ENCODE results near the gene ARL15. TPM values are rescaled to one million over a fixed set of nuclear protein-coding genes. Genes with fewer than 3 reads are reported as not detected.

The ARL15 gene
- total and polyA plus RNA-seq, 4 donors, result 5.0 to 24.8 (median 13.3) TPM

- Histone ChIP-seq H3K4me1 (ENCODE audit: control insufficient read depth in 4 of 4, insufficient read depth in 4 of 4, low read length in 3 of 4) (no peaks in the 10 kb centered on the region), H3K4me3 (ENCODE audit: low read depth in 1 of 3, low read length in 3 of 3) (no peak overlapping the region), H3K27ac (ENCODE audit: low read depth in 1 of 2, low read length in 2 of 2) (no peak overlapping the region), H3K9me3 (ENCODE audit: control insufficient read depth in 4 of 4, low read length in 3 of 4) (peaks cover 0 to 9% (median 0%) of the 10 kb centered on the region in 4 donors), H3K36me3 (ENCODE audit: control insufficient read depth in 4 of 4, insufficient read depth in 3 of 4, low read depth in 1 of 4, low read length in 3 of 4) (no peaks in the 10 kb centered on the region), H3K27me3 (ENCODE audit: control insufficient read depth in 4 of 4, insufficient read depth in 4 of 4, low read length in 3 of 4) (no peaks in the 10 kb centered on the region), H3K9ac (ENCODE audit: low read depth in 1 of 2, low read length in 2 of 2) (no peak overlapping the region)
- 95% methylated on average over 2 of the region's 2 CpGs for WGBS
- TF ChIP-seq RAD21 (IDR thresholded peaks at IDR 0.05) (no peak), NR2F2 (IDR thresholded peaks at IDR 0.05) (no peak), HNF4G (IDR thresholded peaks at IDR 0.05) (no peak)
- TF ChIP-seq, protein P1, sequence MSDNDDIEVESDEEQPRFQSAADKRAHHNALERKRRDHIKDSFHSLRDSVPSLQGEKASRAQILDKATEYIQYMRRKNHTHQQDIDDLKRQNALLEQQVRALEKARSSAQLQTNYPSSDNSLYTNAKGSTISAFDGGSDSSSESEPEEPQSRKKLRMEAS (IDR thresholded peaks at IDR 0.05), result no peak
- DNase-seq (ENCODE audit: low spot score), result no peak
Observed at GRCh38 chr5:54341971-54342370, 31.6 kb upstream of the ARL15 start.

GRCh38 chr5:54337523-54337922, 27.1 kb upstream of the ARL15 start:
- 68% methylated on average over 4 of the region's 4 CpGs for WGBS
- no peak overlapping the region for H3K27ac ChIP-seq (ENCODE audit: low read depth in 1 of 2, low read length in 2 of 2)

More at GRCh38 chr5:54337523-54337922, 27.1 kb upstream of the ARL15 start:
- DNase-seq (ENCODE audit: low spot score), result no peak
- Histone ChIP-seq H3K9me3 (ENCODE audit: control insufficient read depth in 4 of 4, low read length in 3 of 4) (peaks cover 0 to 9% (median 1%) of the 10 kb centered on the region in 4 donors), H3K4me3 (ENCODE audit: low read depth in 1 of 3, low read length in 3 of 3) (no peak overlapping the region), H3K36me3 (ENCODE audit: control insufficient read depth in 4 of 4, insufficient read depth in 3 of 4, low read depth in 1 of 4, low read length in 3 of 4) (no peaks in the 10 kb centered on the region), H3K9ac (ENCODE audit: low read depth in 1 of 2, low read length in 2 of 2) (no peak overlapping the region), H3K27me3 (ENCODE audit: control insufficient read depth in 4 of 4, insufficient read depth in 4 of 4, low read length in 3 of 4) (no peaks in the 10 kb centered on the region), H3K4me1 (ENCODE audit: control insufficient read depth in 4 of 4, insufficient read depth in 4 of 4, low read length in 3 of 4) (no peaks in the 10 kb centered on the region)
- no peak for TF ChIP-seq ZBTB33 (IDR thresholded peaks at IDR 0.05)
- TF ChIP-seq GABPA (IDR thresholded peaks at IDR 0.05 in 1 of 2, conservative IDR thresholded peaks at IDR 0.05 in 1 of 2), result no peak
- TF ChIP-seq, protein P2, sequence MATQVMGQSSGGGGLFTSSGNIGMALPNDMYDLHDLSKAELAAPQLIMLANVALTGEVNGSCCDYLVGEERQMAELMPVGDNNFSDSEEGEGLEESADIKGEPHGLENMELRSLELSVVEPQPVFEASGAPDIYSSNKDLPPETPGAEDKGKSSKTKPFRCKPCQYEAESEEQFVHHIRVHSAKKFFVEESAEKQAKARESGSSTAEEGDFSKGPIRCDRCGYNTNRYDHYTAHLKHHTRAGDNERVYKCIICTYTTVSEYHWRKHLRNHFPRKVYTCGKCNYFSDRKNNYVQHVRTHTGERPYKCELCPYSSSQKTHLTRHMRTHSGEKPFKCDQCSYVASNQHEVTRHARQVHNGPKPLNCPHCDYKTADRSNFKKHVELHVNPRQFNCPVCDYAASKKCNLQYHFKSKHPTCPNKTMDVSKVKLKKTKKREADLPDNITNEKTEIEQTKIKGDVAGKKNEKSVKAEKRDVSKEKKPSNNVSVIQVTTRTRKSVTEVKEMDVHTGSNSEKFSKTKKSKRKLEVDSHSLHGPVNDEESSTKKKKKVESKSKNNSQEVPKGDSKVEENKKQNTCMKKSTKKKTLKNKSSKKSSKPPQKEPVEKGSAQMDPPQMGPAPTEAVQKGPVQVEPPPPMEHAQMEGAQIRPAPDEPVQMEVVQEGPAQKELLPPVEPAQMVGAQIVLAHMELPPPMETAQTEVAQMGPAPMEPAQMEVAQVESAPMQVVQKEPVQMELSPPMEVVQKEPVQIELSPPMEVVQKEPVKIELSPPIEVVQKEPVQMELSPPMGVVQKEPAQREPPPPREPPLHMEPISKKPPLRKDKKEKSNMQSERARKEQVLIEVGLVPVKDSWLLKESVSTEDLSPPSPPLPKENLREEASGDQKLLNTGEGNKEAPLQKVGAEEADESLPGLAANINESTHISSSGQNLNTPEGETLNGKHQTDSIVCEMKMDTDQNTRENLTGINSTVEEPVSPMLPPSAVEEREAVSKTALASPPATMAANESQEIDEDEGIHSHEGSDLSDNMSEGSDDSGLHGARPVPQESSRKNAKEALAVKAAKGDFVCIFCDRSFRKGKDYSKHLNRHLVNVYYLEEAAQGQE (IDR thresholded peaks at IDR 0.05), result no peak
- TF ChIP-seq JUND (IDR thresholded peaks at IDR 0.05), result no peak
- no peak for TF ChIP-seq SP1 (IDR thresholded peaks at IDR 0.05)
- TF ChIP-seq HNF4G (IDR thresholded peaks at IDR 0.05), result no peak
- no peak for TF ChIP-seq RAD21 (IDR thresholded peaks at IDR 0.05)
- TF ChIP-seq, protein P3, sequence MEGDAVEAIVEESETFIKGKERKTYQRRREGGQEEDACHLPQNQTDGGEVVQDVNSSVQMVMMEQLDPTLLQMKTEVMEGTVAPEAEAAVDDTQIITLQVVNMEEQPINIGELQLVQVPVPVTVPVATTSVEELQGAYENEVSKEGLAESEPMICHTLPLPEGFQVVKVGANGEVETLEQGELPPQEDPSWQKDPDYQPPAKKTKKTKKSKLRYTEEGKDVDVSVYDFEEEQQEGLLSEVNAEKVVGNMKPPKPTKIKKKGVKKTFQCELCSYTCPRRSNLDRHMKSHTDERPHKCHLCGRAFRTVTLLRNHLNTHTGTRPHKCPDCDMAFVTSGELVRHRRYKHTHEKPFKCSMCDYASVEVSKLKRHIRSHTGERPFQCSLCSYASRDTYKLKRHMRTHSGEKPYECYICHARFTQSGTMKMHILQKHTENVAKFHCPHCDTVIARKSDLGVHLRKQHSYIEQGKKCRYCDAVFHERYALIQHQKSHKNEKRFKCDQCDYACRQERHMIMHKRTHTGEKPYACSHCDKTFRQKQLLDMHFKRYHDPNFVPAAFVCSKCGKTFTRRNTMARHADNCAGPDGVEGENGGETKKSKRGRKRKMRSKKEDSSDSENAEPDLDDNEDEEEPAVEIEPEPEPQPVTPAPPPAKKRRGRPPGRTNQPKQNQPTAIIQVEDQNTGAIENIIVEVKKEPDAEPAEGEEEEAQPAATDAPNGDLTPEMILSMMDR (IDR thresholded peaks at IDR 0.05; ENCODE audit: low read depth, low read length, missing input control), result no peak
- no peak for TF ChIP-seq NR2F2 (IDR thresholded peaks at IDR 0.05)
- TF ChIP-seq FOXA2 (IDR thresholded peaks at IDR 0.05), result no peak
- TF ChIP-seq, protein P1 (IDR thresholded peaks at IDR 0.05), result no peak
- no peak for TF ChIP-seq RXRA (IDR thresholded peaks at IDR 0.05)
- TF ChIP-seq FOXA1 (IDR thresholded peaks at IDR 0.05), result no peak

Data from liver (tissue), 9 donors.